Natural killer cell (primary cell): ENCODE data around the gene ZRANB1. TPM values are rescaled to one million over a fixed set of nuclear protein-coding genes. Genes with fewer than 3 reads are reported as not detected.
"Not testable (repeated sequence)": the region's sequence is repeated elsewhere in the genome, so short reads cannot be mapped to it uniquely, and the experiment has no call there.

ENCODE experiments used
- ATAC-seq, 3 donors: fragments of 150-1000 bp in 2 of 3; fragments of 200-7000 bp in 1 of 3; cut with Tn5 transposase; 1 replicate in 1 of 3; 2 replicates in 2 of 3; pipeline ENCODE4 v1.10.0; 2021; ENCODE audit warnings: mild to moderate bottlenecking in 2 of 3, moderate library complexity in 2 of 3
- DNase-seq, 2 donors: peaks; one replicate each; pipeline versions ENCODE4 v3.0.0 to v3.0.0-alpha.2; 2013 to 2021; ENCODE audit warnings: mixed read lengths in 1 of 2
- H3K27ac ChIP-seq: one replicate; pipeline ENCODE4 v1.5.1; 2013; ENCODE audit warnings: mild to moderate bottlenecking, low read length
- H3K27me3 ChIP-seq: one replicate; pipeline ENCODE4 v1.6.1; 2013; ENCODE audit warnings: low read length; ENCODE audit not compliant: control insufficient read depth, insufficient read depth
- H3K36me3 ChIP-seq: one replicate; pipeline ENCODE4 v1.6.1; 2013; ENCODE audit warnings: low read length; ENCODE audit not compliant: control insufficient read depth, insufficient read depth
- H3K4me1 ChIP-seq: one replicate; pipeline ENCODE4 v1.6.1; 2013; ENCODE audit warnings: low read length; ENCODE audit not compliant: control insufficient read depth, insufficient read depth
- H3K4me3 ChIP-seq: one replicate; pipeline ENCODE4 v1.5.1; 2013; ENCODE audit warnings: low read length
- H3K9me3 ChIP-seq: one replicate; pipeline ENCODE4 v1.6.1; 2013; ENCODE audit warnings: low read length; ENCODE audit not compliant: control insufficient read depth, insufficient read depth
- H3K27ac Mint-ChIP-seq, 2 donors: one replicate each; pipeline ENCODE4 v1.8.0; 2022; ENCODE audit warnings: mild to moderate bottlenecking in 2 of 2, mixed read lengths in 2 of 2, moderate library complexity in 1 of 2
- H3K27me3 Mint-ChIP-seq, 2 donors: one replicate each; pipeline ENCODE4 v1.8.0; 2022; ENCODE audit warnings: low read depth in 2 of 2, mixed read lengths in 2 of 2
- H3K36me3 Mint-ChIP-seq: one replicate; pipeline ENCODE4 v1.8.0; 2022; ENCODE audit warnings: mixed read lengths
- H3K4me1 Mint-ChIP-seq, 2 donors: one replicate each; pipeline ENCODE4 v1.8.0; 2022; ENCODE audit warnings: mixed read lengths in 2 of 2
- H3K4me3 Mint-ChIP-seq: one replicate; pipeline ENCODE4 v1.8.0; 2022; ENCODE audit warnings: mild to moderate bottlenecking, moderate library complexity, mixed read lengths
- H3K9me3 Mint-ChIP-seq, 2 donors: one replicate each; pipeline ENCODE4 v1.8.0; 2022; ENCODE audit warnings: mixed read lengths in 2 of 2
- WGBS: methylation state at CpG from one replicate; pipeline ENCODE4 v1.1.7; 2013; ENCODE audit warnings: missing lambda C conversion rate; ENCODE audit not compliant: insufficient coverage; 5-methylcytosine and 5-hydroxymethylcytosine counted together
- intact Hi-C: fragments of 100-400 bp; cut with micrococcal nuclease; formaldehyde crosslinking; loops from one replicate; pipeline ENCODE4 v1.14.2; 2022
- total RNA-seq, 4 donors: library from RNA; stranded (reverse); fragments of 120-200 nt in 1 of 4; gene quantifications; one replicate each; pipeline versions ENCODE4 v1.2.3 to v1.2.4, GENCODE V29; 2013 to 2022
- TF ChIP-seq, protein P1 (sequence below): fragments of 200-600 bp; IDR thresholded peaks from one replicate; pipeline ENCODE4 v1.8.0; 2022; ENCODE audit warnings: antibody characterized with exemption

Gene ZRANB1
- total RNA-seq, 3 donors from 2014 or later (not counting 1 experiment from before 2014, with no cell fraction given): 18.0 to 20.5 (median 18.8) TPM

DNA sequence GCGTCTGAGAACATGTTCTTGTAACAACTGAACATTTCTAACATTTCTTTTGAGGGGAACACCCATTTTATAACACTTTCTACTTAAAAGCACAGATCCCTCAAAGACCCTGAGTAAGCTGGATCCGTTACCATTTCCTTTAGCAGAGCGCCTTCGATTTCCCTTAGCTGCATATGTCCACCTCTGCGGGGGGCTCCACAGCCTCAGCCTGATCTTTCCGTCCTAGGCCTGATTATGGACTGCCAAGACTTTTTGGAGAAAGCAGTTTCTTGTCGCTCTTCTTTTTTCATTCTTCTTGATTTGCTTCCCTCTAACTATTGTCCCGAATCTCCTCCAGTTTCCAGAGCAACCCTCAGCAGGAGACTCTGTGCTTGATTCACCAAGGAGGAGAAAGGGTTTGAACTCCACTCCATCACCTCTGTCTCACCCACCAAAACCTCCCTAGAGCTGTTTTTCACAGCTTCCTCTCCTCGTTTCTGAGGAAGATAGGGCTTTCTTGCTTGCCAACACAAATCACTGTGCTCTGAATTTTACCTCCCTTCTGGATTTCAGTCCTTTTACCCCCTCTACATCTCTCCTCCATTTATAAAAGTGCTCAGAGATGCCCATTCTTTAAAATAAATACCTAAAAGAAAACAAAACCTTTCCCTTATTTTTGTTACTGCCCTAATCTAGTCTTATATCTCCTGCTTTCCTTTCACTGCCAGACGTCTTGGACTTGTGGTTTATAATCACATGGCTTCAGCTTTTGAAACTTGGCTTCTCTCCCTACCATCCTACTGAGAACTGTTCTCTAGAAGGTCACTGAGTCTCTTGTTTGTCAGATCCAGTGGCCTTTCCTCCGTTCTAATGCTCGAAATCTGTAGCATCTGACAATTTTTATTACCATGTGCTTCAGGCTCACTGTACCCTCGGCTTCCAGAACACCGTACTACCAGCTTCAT lies 30.5 kb upstream of the ZRANB1 start:
- Mint-ChIP-seq H3K27me3 (peaks cover 19 to 31% of the 10 kb centered on the region in 2 donors), H3K36me3 (no peaks in the 10 kb centered on the region), H3K4me1 (peaks cover 6 to 11% of the 10 kb centered on the region in 2 donors), H3K9me3 (no peaks in the 10 kb centered on the region), H3K27ac (no peak overlapping the region), H3K4me3 (no peak overlapping the region)
- Histone ChIP-seq H3K9me3 (no peaks in the 10 kb centered on the region), H3K27me3 (no peaks in the 10 kb centered on the region), H3K27ac (no peak overlapping the region), H3K36me3 (no peaks in the 10 kb centered on the region), H3K4me3 (no peak overlapping the region), H3K4me1 (peaks cover 3% of the 10 kb centered on the region)
- DNase-seq (no peak), ATAC-seq (no peak)
- 27% methylated on average over 14 of the region's 14 CpGs for WGBS
- intact Hi-C loops: loop anchor here (10.0 kb wide), 1 partner anchor 243 kb away; no protein-coding TSS in a partner anchor
- TF ChIP-seq, protein P1, sequence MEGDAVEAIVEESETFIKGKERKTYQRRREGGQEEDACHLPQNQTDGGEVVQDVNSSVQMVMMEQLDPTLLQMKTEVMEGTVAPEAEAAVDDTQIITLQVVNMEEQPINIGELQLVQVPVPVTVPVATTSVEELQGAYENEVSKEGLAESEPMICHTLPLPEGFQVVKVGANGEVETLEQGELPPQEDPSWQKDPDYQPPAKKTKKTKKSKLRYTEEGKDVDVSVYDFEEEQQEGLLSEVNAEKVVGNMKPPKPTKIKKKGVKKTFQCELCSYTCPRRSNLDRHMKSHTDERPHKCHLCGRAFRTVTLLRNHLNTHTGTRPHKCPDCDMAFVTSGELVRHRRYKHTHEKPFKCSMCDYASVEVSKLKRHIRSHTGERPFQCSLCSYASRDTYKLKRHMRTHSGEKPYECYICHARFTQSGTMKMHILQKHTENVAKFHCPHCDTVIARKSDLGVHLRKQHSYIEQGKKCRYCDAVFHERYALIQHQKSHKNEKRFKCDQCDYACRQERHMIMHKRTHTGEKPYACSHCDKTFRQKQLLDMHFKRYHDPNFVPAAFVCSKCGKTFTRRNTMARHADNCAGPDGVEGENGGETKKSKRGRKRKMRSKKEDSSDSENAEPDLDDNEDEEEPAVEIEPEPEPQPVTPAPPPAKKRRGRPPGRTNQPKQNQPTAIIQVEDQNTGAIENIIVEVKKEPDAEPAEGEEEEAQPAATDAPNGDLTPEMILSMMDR: no peak

DNA sequence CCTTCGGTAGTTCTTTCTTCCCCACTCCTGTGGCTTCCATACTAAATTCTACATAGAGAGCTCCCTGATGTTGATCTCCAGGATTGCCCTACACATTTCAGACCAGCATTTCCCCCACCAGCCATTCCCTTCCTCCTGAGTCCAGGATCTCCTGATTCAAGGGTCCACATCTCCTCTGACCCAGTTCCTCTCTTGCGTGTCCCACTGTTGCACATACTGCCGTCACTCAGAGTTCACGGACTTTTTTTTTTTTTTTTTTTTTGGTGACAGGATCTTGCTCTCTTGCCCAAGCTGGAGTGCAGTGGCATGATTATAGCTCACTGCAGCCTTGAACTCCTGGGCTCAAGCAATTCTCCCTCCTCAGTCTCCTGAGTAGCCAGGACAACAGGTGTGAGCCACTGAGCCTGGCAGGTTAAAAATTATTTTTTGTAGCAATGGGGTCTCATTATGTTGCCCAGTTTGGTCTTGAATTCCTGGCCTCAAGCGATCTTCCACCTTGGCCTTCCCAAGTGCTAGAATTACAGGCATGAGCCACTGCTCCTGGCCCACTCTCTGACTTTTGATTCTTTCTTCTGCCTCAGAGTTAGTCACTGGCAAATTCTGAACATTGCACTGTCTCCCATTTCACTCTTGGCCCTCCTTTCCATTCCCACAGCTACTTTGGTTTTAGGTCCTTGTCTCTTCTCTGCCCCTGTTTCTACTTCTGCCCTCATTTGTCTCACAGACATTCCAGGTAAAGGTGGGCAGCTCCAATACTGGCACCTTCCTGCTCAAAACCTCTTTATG lies 29.6 kb upstream of the ZRANB1 start:
- Histone ChIP-seq H3K27me3 (no peaks in the 10 kb centered on the region), H3K4me3 (no peak overlapping the region), H3K36me3 (no peaks in the 10 kb centered on the region), H3K9me3 (no peaks in the 10 kb centered on the region), H3K27ac (no peak overlapping the region), H3K4me1 (peaks cover 3% of the 10 kb centered on the region)
- ATAC-seq (no peak), DNase-seq (no peak)
- H3K9me3 Mint-ChIP-seq: no peaks in the 10 kb centered on the region
- peaks cover 7 to 11% of the 10 kb centered on the region in 2 donors for H3K4me1 Mint-ChIP-seq
- no peak overlapping the region for H3K27ac Mint-ChIP-seq
- no peaks in the 10 kb centered on the region for H3K36me3 Mint-ChIP-seq
- H3K4me3 Mint-ChIP-seq: no peak overlapping the region
- intact Hi-C loops: loop anchor here (10.0 kb wide), 1 partner anchor 243 kb away; no protein-coding TSS in a partner anchor
- 63% methylated on average over 5 of the region's 5 CpGs for WGBS
- TF ChIP-seq, protein P1: no peak
- peaks cover 15 to 31% of the 10 kb centered on the region in 2 donors for H3K27me3 Mint-ChIP-seq

DNA sequence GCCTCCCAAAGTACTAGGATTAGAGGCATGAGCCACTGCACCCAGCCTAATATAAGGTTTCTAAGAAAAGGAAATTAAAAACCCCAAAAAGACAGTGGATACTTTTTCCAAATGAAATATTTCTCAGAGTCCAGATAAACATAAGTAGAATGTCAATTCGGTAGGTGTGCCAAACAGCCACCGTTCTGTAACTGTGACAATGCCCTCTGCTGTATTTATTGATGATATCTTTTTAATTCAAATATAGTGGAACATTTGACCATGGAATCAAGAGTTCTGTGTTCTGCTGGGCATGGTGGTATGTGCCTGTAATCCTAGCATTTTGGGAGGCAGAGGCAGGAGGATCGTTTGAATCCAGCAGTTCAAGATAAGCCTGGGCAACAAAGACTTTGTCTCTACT lies 28.8 kb upstream of the ZRANB1 start:
- H3K36me3 Mint-ChIP-seq: no peaks in the 10 kb centered on the region
- H3K9me3 ChIP-seq: no peaks in the 10 kb centered on the region
- intact Hi-C loops: loop anchor here (10.0 kb wide), 1 partner anchor 242 kb away; no protein-coding TSS in a partner anchor

DNA sequence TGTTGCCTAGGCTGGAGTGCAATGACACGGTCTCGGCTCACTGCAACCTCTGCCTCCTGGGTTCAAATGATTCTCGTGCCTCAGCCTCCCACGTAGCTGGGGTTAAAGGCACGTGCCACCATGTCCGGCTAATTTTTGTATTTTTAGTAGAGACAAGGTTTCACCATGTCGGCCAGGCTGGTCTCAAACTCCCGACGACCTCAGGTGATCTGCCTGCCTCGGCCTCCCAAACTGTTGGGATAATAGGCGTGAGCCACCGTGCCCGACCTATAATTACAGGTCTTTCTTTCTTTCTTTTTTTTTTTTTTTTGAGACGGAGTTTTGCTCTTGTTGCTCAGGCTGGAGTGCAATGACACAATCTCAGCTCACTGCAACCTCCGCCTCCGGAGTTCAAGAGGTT lies 27.5 kb upstream of the ZRANB1 start:
- H3K36me3 ChIP-seq, H3K9me3 ChIP-seq, H3K27ac Mint-ChIP-seq, H3K27ac ChIP-seq, H3K27me3 ChIP-seq, H3K36me3 Mint-ChIP-seq, H3K4me3 ChIP-seq, ATAC-seq, H3K9me3 Mint-ChIP-seq, DNase-seq, H3K4me3 Mint-ChIP-seq: not testable (repeated sequence)
- H3K4me1 Mint-ChIP-seq: peaks cover 22 to 26% of the 10 kb centered on the region in 2 donors
- peaks cover 15 to 31% of the 10 kb centered on the region in 2 donors for H3K27me3 Mint-ChIP-seq
- intact Hi-C loops: loop anchor here (10.0 kb wide), 1 partner anchor 240 kb away; no protein-coding TSS in a partner anchor
- peaks cover 16% of the 10 kb centered on the region for H3K4me1 ChIP-seq
- WGBS: 87% methylated on average over 16 of the region's 16 CpGs

More for the DNA sequence above, 28.8 kb upstream of the ZRANB1 start:
- TF ChIP-seq, protein P1: no peak
- DNase-seq: no peak
- Histone ChIP-seq H3K4me3 (no peak overlapping the region), H3K27me3 (no peaks in the 10 kb centered on the region), H3K4me1 (peaks cover 11% of the 10 kb centered on the region), H3K27ac (no peak overlapping the region), H3K36me3 (no peaks in the 10 kb centered on the region)
- ATAC-seq: no peak
- WGBS: 76% methylated on average over 2 of the region's 3 CpGs
- H3K27ac Mint-ChIP-seq: no peak overlapping the region
- no peaks in the 10 kb centered on the region for H3K9me3 Mint-ChIP-seq
- peaks cover 13 to 17% of the 10 kb centered on the region in 2 donors for H3K4me1 Mint-ChIP-seq
- peaks cover 15 to 31% of the 10 kb centered on the region in 2 donors for H3K27me3 Mint-ChIP-seq
- H3K4me3 Mint-ChIP-seq: no peak overlapping the region
